HPDE6-E6E7 (cell line): ENCODE results near the gene XKR7.

Experiments used
- DNase-seq: peaks from one replicate; pipeline ENCODE4 v3.0.0; 2011; ENCODE audit warnings: missing footprints; ENCODE audit errors: extremely low spot score

Gene XKR7

DNA sequence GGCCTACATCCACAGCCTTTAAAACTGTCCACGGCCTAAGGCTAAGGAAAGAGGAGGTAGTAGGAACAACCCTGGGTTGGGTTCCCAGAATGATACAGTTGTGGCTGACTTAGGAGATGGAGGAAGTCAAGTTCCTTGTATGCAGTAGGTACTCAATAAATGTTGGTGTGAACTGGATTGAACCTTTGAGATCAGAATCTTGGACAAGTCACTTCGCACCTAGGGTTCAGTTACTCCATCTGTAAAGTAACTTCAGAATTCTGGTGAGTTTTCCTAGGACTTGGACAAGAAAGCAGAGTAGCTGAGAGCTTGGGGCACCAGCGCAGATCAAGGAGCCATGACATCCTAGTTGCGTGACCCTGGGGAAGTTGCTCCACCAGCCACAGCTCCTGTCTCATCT, 9.1 kb downstream of the XKR7 start:
- DNase-seq: no peak

DNA sequence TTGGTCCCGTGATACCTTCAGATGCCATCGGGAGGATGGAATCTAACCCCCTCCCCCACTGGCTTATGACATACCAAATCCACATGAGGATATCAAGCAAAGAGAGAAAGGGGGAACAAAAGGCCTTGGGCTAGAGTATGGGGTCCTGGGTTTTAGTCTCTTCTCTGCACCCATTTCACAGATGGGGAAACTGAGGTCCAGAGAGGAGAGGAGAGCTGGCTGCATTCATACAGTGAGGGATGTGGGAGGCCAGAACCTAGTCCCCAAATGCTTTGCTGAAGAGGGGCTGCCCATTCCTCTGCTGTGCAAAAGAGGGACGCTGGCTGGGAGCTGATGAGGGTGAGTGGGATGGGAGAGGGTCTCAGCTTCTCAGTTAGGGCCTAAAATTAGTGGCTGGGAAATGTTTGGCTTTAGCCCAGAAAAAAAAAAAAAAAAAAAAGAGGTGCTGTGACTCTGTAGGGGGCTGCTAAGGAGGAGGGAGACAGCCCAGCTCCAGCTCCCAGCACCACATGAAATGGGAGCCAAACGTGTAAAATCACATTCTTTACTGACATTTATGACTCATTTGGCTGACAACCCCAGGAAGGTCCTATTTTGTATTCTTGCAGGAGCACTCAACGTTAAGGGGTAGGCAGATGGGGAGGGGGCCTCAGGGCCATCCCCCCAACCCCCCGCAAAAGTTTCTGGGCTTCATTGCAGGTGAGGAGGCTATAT, 11.9 kb downstream of the XKR7 start:
- no peak for DNase-seq

DNA sequence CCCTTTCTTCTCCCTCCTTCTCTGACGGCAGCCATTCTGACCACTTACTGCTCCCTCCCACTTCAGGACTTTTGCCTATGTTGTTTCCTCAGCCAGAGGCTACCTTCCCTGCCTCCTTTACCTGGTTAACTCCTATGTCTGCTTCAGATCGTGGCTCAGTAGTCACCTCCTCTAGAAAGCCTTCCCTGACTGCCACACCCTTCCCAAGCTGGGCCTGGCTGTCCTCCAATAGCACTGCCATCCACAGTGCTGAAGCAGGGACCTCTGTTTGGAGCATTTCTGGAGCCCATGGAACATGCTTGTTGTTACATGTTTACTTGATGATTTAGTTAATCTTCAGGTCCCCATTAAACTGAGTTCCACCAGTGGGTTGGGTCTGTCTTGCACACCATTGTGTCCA, 13.8 kb downstream of the XKR7 start:
- DNase-seq: no peak

- no peak for DNase-seq
These were observed 17.1 kb downstream of the XKR7 start for GRCh38 chr20:31984981-31985471.

GRCh38 chr20:31987744-31988143, 19.8 kb downstream of the XKR7 start:
- DNase-seq: peak; percentile 57

GRCh38 chr20:31988430-31989015, 20.6 kb downstream of the XKR7 start:
- DNase-seq: no peak

DNA sequence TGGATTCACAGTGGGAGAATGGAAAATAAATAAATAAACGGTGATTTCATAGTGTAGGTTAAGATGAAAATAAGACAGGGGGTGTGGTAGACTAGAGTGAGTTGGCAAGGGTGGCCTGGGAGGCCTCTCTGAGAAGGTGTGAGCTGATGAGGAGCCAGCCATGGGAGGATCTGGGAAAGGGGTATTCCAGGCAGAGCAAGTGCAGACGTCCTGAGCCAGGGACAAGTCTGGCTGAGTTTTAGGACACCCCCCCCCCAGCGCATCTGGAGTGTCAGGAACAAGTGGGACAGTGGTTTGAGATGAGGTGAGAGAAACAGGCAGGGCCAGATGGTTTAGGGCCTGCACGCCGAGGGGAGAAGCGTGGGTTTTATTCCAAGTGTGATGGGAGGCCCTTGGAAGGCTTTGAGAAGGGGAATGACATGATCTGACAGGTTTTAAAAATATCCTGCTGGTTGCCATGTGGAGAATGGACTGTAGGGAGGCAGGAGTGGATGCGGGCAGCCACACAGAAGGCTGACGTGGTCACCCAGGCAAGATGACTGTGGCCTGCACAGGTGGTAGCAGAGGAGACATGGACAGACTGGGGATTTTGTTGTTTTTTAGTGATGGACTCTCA, 21.2 kb downstream of the XKR7 start:
- DNase-seq: no peak

GRCh38 chr20:31990641-31991338, 22.8 kb downstream of the XKR7 start:
- no peak for DNase-seq

DNA sequence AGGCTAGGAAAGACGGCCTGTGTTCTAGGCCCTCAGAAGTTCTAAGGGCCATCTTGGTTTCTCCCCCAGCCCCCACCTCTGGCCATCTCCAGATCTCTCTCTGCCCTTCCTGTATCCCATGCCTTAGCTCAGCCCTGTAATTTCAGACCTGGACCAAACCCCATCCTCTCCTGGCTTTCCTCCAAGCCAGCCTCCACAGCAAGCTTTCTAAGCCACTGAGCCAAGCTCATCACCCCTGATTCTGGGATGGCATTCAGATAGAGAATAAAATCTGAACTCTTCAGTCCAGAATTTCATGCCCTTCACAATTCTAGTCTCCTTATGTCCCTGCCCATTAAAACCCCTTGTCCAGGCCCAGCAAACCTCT, 23.4 kb downstream of the XKR7 start:
- DNase-seq: no peak

GRCh38 chr20:31992086-31992485, 24.1 kb downstream of the XKR7 start:
- no peak for DNase-seq

DNA sequence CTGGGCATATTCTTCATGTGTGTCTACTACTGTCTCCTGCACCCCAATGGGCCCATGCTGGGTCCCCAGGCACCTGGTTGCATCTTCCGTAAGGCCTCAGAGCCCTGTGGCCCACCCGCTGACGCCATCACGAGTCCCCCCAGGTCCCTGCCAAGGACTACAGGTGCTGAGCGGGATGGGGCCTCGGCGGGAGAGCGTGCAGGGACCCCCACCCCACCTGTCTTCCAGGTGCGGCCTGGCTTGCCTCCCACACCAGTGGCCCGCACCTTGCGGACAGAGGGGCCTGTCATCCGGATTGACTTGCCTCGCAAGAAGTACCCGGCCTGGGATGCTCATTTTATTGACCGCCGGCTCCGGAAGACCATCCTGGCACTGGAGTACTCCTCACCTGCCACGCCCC, 29.0 kb downstream of the XKR7 start:
- DNase-seq: no peak

DNA sequence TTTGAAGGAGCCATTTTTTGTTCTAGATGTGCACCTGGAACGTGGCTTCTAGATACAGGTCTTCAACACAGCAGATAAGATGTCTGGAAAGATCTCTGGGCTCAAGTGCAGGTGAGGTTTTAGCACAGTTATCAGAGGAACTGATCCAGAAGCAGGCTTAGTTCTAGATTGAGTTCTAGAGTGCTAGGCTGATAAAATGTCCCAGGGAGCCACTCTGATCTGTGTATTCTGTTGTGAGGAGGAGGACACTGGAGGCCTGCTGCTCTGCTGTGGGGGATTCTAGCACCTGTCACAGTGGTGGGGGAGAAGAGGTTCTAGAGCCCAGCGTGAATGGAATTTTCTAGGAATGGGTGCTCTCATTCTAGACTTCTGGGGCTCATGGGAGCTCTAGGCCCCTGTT, 30.3 kb downstream of the XKR7 start:
- DNase-seq: no peak

GRCh38 chr20:32003325-32003724, 35.4 kb downstream of the XKR7 start:
- DNase-seq: no peak

GRCh38 chr20:32004963-32005362, 37.0 kb downstream of the XKR7 start:
- DNase-seq: no peak

GRCh38 chr20:32006053-32006452, 38.1 kb downstream of the XKR7 start:
- DNase-seq: no peak

GRCh38 chr20:32006841-32007786, 39.2 kb downstream of the XKR7 start:
- DNase-seq: no peak

DNA sequence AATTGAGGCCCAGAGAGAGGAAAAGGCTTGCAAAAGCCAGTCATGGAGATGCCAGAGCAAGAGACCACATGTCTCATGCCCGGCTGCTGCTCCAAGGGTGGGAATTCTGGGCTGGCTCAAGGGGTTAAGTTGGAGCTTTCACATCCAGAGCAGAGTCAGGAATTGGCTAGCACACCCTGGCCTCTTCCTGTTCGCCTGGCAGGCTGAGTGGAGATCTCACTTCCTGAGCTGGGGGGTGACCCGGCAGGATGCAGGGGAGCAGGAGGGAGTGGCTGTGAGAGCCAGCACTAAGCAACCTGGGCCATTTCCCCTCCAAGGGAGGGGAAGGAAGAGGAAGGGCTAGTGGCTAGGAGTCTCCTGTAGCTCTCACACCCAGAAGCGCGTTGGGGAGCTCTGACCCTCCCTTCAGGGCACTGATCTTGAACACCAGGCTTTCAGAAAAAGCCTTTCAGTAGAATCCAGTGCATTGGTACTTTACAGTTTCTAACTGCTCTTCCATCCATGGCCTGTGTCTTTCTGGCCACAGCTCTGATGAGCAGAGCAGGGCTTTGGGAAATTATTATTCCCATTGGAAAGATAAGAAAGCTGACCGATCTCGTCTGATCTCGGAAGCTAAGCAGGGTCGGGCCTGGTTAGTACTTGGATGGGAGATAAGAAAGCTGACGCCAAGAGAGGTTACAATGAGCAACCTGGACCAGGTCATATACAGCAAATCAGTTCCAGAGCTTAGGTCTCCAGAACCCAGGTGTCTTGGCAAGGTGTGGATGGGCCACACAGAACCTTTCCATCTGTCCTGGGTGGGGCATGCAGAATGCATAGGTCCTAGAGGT, 40.1 kb downstream of the XKR7 start:
- no peak for DNase-seq

DNA sequence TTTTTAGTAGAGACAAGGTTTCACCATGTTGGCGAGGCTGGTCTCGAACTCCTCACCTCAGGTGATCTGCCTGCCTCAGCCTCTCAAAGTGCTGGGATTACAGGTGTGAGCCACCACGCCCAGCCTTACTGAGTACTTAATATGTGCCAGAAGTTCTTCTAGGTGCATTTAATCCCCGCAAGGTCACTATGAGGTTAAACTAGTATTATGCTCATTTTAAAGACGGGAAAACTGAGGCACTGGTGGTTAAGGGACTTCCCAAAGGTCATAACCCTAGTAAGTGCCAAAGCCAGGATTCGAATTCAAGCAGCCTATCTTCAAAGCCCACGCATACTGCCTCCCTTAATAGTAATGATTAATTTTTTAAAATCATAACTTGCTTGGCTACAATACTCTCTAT, 41.6 kb downstream of the XKR7 start:
- no peak for DNase-seq

DNA sequence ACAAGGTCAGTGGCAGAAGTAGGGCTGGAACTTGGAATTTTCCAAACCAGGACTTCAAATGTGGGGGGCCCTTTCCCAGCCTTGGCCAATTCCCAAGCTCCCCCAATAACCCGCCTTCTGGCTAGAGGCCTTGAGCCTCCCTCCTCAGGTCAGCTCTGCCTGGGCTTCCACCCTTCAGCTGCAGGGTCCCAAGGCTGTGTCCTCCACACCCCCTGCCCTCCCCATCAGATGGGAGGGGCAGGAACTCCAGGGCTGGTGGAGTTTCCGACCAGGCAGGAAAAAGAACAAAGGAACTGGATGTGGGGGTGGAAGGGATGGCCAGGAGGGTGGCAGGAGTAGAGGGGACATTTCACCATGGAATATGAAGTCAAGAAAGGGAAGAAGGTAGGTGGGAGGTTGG, 42.1 kb downstream of the XKR7 start, which contains the start of gene CCM2L:
Gene CCM2L, plus strand, starts transcription at position 338 of the 400 bp plus-strand sequence. Its CDS starts 17 bp downstream, at position 355.
- DNase-seq: no peak

GRCh38 chr20:32010666-32011065, 42.7 kb downstream of the XKR7 start:
- no peak for DNase-seq
